D341Med (cell line): Measurements from ENCODE around the gene HES5.

Source experiments
- DNase-seq: peaks from one replicate; pipeline ENCODE4 v3.0.0; 2012; ENCODE audit warnings: low spot score

The HES5 gene

DNA sequence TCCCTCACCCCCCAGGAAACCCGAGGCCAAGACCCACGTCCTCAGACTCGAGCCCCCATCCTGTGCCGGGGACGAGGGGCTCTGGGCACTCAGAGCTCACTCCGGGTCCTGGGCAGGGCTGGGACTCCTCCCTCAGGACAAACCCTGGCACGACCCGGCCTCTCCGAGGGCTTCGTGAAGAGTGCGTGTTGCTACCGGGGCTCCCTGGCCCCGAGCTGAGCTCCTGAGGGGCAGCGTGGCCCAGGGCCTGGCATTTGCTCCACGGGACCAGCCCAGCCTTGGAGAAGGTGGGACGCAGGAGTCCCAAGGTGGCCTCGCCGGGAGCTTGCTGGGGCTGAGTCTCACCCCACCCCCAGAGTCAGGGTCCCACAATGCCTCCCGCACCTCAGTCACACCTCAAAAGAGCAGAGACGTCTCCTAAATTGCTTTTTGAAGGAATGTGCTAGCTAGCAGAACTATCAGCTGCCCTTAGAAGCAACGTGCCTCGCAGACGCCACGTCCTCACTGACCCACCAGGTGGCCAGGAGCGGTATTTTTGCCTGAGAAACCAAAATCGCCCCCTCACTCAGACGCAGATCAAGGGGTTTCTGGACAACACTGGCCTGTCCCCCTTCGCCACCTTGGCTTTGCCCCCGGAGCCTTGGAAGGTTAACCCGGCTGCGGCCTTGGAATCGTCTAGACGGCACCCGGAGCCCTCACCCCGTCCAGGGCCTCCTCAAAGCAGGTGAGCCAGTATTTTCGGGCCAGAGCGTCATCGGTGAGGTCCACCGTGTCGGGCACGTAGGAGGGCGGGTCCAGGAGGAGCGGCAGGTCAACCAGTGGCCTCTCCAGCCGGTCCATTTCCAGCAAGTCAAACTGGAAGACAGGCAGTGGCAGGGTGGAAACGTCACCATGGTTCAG is 14.9 kb downstream of the HES5 start:
- no peak for DNase-seq

DNA sequence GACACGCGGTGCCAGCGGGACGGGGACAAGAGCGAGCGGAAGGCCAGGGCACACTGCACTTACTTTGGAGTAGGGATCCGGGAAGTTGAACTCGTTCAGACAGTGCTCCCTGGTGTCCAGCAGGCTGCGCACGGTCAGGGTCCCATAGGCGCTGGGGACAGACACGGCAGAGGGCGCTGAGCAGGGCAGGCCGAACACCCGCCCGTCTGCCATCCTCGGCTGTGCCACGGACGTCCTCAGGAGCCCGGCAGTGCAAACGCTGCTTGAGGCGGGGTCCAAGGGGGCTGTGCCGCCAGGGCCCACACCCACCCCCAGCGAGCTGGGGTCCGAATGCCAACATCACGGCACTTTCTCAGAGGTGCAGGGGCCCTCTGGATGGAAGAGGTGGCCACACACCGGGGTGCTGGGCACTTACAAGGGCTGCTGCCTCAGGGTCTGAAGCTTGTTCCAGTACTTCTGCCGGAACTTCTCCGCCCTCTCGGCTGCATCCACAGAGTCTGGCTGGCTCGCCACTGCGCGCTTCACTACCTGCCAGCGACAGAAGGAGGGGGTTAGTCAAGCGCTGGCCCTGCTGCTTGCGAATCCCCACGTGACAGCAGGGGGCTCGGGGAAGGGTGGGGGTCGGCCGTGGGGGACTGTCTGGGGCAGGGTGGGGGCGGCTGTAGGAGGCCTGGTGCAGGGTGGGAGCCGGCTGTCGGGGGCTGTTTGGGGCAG is 16.0 kb downstream of the HES5 start:
- no peak for DNase-seq

DNA sequence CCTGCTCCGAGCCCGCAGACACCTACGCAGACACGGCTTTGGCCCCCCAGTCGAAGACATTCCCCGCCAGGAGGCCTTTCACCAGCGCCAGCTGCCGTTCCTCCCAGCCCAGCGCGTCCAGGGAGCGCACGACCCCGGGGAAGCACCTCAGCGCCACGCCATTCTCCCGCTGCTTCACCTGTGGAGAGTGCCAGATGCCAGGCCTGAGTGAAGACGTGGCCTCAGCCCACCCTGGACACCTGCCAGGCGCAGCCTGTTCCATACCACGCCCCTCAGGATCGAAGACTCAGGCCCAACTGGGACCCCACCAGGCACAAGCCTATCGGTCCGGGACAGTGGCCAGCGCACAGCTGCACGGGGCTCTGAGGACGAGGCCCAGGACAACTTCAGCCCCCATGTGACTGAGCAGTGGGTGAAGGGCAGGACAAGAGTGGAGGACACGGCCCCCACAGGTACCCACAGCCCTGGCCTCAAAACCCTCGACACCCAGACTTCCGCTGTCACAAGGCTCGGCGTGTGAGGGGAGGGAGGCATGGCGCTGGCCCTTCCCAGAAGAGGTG is 17.1 kb downstream of the HES5 start:
- no peak for DNase-seq

DNA sequence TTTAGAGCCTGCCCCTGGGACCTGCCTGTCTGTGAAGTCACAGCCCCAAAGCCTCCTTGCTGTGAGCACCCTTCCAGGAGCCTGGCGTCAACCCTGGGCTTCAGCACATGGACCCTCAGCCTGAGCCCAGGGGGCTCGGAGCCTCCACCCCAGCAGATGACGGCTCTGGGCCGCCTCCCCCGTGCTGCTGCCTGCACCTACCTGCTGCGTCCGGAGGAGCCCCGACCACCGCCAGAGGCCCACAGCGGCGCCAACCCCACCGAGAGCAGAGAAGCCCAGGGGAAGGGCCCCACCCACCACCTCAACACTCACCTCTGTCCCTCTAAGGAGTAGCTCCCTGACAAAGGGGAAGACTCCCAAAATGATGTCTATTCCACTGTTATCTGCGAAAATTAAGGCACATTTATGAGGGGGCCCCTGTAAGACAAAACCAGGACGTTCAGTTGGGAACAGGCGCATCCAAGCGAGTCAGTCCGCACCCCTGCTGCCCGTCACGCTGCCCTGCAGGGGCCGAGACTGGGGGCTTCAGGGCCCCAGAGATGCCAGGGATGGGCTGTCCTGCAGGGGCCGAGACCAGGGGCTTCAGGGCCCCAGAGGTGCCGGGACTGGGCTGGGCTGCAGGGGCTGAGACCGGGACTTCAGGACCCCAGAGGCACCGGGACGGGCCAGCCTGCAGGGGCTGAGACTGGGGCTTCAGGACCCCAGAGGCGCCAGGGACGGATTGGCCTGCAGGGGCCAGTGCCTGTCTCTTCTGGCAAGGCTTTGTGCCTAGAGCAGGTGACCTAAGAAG is 19.5 kb downstream of the HES5 start:
- no peak for DNase-seq

DNA sequence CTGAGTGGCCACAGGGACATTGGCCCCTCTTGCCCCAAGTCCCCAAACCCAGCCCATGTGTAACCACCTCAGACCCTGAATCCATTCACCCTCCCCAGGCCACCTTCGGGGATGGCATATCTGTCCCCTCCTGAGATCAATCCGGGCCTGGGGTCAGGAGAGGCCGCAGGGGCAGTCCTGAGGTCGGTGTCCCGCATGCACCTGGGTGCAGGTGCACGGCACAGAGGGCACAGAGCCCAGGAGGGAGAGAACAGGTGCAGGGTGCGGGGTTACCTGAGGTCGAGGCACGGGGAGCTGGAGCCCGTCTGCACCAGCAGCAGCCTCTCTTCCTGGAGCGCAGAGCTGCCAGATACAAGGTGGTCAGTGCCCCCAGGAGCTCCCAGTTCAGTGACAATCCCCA is 20.5 kb downstream of the HES5 start:
- DNase-seq, result no peak

DNA sequence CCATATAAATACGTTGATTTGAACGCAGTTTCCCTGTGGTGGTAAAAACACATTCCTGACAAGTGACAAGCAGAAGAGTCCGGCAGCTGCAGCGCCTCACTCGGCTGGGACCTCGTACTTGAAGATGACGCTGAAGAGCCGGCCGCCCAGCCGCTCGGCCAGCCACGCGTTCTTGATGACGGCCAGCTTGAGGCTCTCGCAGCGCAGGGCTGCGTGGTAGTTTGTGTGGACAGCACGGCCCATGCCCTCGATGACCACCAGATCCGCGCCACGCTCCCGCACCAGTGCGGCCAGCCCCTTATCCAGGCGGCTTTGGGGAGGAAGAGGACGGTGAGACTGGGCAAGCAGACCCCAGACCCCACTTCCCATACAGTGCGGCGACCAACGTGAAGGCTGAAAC is 21.3 kb downstream of the HES5 start:
- no peak for DNase-seq

DNA sequence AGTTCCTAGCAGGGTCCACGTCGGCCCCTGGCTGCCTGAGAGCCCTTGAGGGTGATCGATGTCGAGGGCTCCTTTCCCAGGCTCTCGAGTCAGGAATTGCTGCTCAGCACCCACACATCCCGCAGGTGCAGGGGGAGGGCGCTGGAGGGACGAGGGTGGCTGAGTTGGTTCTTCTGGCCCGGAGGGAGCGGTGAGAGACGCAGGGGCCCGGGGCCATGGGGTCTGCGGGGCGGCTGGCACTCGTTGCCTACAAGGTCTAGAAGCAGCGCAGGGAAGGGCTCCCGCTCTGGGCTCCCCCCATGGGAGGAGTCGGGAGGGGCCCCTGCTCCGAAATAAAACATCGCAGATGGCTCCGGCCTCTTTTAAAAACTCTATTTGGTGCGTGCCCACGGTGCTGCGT is 21.9 kb downstream of the HES5 start:
- no peak for DNase-seq

DNA sequence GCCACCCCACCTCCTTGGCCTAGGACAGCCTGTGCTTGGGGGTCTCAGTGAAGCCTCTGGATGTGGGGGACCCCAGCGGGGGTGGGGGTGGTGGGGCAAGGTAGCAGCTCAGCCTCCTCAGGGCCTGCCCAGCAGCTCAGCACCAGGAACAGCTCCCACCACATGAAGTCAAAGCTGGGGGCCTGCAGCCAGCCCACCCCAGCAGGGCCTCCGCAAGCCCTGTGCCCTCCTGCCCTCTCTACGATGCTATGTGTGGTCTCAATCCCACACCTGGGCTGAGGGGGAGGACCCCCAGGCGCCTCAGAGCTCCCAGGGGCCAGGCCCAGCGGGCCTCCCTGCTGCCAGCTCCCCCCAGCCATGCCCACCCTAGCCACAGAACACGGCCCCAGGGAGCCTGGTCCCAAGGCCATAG is 22.3 kb downstream of the HES5 start:
- no peak for DNase-seq

DNA sequence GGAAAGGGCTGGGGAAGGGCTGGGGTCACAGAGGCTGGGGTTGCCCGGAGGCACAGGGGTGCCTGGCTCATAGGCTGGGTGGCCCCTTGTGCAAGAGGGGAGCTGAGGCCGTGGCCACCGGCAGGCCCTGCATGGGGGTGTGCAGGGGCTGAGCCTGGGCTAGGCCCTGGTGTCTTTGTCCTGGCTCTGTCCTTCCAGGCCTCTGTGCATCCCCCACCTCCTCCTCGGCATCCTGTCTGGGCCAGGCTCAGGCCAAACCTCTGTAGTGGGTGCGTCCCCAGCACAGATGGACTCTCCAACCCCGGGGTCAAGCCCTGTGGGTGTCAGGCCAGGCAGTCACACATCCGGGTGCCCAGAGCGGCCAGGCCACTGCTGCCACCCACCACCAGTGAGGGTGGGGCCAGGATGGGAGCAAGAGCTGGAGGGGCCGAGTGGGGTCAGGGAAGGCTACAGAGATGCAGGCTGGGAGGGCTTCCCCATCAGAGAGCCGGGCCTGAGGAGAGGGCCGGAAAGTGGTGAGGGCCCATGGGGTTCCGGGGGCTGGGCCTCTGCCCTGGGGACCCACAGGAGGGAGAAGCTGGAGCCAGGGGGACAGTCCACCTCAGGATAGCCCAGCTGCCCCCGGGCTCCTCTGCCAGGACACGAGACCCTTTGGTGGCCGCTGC is 23.0 kb downstream of the HES5 start:
- DNase-seq, result no peak

DNA sequence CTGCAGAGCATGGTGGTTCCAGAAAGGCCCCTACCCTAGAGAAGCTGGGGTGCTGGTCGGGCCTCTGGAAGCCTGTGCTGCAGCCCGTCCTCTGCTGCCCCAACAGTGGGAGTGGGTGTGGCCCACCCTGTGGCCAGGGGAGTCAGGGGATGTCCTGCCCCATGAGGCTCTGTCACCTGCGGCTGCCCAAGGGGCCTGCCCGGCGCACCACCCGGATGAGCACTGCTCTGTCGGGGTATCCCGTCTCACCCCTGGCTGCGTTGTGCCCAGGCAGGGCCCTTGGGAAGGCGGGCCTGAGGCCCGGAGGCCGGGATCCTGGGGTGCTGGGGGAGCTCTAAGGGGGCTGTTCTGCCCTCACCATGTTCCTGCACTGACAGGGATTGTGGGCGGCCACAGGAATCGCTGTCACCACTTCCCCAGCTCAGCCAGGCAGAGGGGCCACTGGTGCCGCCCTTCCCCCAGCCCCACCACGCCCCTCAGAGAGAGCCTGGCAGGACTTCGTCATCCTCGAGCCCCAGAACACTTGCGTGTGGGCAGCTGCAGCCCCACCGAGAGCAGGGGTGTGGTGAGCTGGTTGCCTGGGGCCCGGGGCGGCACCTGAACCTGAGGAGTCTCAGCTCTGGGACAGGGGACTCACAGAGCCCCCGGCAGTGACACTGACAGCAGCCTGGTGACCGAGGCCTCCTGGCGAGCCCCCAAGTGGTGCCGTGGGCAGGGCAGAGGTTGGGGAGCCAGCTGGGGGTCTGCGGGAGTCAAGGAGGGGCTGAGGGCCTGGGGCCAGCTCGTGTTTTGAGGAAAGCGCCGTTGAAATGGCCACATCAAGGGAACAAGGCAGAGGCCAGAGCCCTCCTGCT is 23.8 kb downstream of the HES5 start:
- no peak for DNase-seq

DNA sequence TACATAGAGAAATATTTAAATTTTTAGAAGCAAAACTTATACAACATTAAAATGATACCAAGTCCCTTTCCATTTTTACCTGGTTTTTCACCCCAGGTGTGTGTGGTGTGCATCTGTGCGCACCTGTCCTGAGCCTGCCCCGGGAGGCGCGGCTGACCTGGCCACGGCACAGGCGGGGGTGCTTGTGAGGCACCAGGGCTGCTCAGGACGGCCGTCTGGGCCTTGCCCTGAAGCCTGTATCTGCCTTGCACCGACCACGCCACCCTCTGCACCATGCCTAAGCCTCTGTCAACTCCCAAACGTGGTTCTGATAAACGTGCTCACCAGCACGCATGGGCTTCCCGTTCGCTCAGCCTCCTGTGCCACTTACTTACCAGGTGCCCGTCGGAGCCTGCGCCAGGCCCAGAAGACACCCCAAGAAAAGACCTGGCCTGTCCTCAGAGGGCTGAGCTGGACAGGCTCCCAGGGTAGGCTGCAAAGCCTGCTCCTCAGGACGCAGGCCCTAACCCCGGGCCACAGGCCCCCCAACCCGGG is 24.5 kb downstream of the HES5 start:
- no peak for DNase-seq

DNA sequence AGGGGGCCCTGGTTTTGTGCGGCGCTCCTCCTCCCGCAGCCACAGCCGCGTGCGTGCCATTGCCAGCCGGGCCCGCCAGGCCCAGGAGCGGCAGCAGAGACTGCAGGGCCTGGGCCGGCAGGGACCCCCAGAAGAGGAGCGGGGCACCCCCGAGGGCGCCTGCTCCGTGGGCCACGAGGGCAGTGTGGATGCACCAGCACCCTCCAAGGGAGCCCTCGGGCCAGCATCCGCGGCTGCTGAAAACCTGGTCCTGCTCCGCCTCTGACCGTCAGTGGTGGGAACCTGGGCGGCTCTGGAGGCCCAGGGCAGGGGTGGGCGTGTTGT is 25.2 kb downstream of the HES5 start:
- DNase-seq, result no peak

DNA sequence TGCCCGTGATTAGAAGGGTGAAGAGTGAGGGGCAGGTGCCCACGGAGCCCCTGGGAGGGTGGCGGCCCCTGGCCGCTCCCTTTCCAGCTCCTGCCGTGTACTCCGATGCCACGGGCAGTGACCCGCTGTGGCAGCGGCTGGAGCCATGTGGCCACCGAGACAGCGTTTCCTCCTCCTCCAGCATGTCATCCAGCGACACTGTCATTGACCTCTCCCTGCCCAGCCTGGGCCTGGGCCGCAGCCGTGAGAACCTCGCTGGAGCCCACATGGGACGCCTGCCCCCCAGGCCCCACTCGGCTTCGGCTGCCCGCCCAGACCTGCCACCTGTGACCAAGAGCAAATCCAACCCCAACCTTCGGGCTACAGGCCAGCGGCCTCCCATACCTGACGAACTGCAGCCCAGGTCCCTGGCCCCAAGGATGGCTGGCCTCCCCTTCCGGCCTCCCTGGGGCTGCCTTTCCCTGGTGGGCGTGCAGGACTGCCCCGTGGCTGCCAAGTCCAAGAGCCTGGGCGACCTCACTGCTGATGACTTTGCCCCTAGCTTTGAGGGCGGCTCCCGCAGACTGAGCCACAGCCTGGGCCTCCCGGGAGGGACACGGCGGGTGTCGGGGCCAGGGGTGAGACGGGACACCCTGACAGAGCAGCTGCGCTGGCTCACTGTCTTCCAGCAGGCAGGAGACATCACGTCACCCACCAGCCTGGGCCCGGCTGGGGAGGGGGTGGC is 25.7 kb downstream of the HES5 start:
- no peak for DNase-seq

DNA sequence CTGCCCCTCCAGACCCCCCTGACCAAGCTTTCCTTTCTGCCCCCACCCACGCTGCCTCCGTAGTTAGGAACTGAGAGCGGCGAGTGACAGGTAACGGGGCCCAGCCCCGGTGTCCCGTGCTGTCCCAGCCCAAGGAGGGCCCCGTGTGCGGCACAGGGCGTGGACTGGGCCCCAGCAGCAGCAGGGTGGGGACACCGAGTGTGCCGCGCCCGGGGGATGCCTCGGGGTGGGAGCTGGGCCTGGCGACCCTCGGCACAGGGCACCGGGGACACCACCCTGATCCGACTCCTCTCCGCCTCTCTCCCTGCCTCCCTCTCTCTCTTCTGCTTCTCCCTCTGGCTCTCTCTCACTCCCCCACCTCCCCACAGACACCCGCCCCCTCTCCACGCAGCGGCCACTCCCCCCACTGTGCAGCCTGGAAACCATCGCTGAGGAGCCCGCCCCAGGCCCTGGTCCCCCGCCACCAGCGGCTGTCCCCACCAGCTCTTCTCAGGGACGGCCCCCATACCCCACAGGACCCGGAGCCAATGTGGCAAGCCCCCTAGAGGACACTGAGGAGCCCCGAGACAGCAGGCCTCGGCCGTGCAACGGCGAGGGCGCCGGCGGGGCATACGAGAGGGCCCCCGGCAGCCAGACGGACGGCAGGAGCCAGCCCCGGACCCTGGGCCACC is 26.4 kb downstream of the HES5 start:
- DNase-seq, result no peak

DNA sequence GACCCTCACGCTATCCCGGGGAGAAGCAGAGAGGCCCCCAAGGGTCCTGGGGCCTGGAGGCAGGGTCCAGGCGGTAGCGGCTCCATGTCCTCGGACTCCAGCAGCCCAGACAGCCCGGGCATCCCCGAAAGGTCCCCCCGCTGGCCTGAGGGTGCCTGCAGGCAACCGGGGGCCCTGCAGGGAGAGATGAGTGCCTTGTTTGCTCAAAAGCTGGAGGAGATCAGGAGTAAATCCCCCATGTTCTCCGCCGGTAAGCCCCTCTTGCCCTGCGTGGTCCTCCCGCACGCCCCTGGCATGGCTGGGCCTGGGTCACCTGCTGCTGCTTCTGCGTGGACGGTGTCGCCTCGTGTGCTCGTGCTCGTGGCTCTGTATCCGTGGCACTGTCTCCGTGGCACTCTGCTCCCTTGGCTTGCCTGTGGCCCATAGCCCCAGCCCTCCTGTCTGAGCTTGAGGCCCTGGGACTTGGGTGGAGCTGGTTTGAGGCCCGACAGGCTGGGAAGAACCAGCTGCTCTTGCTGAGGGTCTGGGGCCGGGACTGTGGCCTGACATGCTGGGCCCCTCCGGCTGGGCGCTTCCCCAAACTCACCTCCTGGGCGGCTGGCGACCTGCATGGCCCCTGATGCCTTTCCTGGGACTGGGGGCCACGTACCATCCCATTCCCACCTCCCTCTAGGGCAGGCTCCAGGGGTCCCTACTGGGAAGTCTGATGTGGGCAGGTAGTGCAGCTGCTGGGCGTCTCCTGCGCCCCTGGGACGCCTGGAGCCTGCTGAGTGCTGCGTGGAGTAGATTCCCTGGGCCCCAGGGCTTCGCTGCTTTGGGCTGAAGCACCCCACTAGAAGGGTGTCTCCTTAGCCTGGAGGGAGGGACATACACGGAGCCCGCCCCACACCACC is 27.2 kb downstream of the HES5 start:
- no peak for DNase-seq

DNA sequence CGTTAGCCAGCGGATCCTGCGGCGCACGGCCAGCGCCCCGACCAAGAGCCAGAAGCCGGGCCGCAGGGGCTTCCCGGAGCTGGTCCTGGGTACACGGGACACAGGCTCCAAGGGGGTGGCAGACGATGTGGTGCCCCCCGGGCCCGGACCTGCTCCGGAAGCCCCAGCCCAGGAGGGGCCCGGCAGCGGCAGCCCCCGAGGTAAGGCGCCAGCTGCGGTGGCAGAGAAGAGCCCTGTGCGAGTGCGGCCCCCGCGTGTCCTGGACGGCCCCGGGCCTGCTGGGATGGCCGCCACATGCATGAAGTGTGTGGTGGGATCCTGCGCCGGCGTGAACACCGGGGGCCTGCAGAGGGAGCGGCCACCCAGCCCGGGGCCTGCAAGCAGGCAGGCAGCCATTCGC is 27.9 kb downstream of the HES5 start:
- DNase-seq, result no peak

DNA sequence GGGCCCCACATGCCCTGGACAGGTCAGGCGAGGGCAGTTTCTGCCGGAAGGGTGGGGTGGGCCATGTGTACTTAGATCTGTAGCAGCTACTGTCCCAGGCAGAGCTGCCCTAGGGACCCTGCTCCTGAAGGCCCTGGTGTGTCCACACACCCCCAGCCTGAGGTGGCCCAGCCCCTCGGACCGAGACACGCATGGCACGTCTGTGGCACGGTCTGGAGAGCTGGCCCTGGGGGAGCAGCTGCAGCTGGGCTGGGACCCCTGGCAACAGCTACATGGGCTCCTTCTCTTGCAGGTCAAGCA is 28.3 kb downstream of the HES5 start:
- DNase-seq, result no peak

DNA sequence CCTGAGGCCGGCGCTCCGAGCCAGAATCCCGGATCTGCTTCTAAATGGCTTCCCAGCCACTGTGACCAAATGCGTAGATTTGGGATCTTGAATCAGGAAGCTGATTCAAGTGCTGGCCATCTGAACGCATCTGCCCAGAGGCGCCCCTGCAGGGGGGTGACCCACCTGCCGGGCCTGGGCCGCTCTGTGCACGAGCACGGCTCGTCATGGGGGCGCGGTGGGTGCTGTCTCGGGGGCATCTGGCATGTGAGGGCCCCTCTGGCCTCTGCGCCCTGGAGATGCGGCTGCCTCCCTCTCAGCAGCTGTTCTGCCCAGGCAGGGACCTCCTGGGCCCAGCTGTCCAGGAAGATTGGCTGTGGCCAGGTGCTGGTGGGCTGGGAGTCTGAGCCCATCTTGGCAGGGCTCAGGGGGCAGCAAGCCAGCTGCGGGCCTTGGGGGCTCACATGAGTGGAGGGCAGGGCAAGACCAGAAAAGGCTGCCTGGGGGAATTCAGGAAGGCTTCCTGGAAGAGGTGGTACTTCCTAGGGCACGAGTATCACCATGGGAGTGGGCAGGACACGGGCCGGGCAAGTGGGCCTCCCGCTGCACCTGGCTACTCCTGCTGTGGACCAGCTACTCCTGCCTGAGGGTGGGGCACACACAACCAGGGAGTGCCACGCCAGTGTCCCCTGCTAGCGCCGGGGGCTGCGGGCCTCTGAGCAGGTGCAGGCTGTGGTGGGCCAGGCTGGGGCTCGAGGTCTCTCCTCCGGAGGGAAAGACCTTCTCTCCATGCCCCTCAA is 28.8 kb downstream of the HES5 start:
- DNase-seq, result no peak
